Skin of body (tissue), 2 donors: ENCODE measurements around the gene SYTL3. TPM values are rescaled to one million over a fixed set of nuclear protein-coding genes. Genes with fewer than 3 reads are reported as not detected.
"Not testable (repeated sequence)": the region's sequence is repeated elsewhere in the genome, so short reads cannot be mapped to it uniquely, and the experiment has no call there.

Source experiments
- DNase-seq: peaks from one replicate; lab custom pipeline; 2025; lab: John Stamatoyannopoulos, UW
- total RNA-seq: library from RNA; depleted of rRNA; stranded (reverse); fragments of >200 nt; gene quantifications from one replicate; pipeline ENCODE4 v1.2.3, GENCODE V29; 2014

The SYTL3 gene
- total RNA-seq, 1 donor from 2014 or later: 2.7 TPM

DNA sequence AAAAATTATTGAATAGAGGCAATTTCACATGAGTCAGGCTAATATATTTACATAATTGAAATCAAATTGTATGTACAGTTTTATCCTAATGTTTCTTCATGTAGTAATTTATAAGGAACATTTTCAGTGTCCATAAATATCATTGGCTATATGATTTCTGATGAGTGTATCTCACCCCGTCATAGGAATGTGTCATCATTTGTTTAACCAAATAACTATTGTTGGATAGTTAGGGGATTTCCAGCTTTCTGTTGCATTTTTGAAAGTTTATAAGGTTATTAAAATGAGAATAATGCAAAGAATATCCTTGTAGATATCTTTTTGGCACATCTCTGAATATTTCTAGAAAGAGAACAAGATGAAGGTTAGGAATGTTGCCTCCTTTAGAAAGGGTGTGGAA is 39.0 kb downstream of the SYTL3 start:
- DNase-seq: no peak

DNA sequence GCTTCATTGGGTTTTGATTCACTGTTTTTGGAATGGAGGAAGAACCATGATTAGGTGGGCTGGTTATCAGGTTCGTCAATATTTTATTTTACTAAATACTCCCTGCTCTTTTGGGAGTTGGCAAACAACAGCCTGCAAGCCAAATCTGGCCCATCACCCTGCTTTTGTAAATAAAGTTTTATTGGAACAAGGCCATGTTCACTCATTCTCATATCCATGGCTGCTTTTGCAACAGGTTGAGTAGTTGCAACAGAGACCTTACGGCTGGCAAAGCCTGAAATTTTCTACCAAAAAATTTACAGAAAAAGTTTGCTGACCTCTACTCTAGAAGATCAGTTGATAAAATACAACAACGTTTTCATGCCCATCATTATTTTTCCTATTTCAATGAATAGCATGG is 45.1 kb downstream of the SYTL3 start:
- no peak for DNase-seq

DNA sequence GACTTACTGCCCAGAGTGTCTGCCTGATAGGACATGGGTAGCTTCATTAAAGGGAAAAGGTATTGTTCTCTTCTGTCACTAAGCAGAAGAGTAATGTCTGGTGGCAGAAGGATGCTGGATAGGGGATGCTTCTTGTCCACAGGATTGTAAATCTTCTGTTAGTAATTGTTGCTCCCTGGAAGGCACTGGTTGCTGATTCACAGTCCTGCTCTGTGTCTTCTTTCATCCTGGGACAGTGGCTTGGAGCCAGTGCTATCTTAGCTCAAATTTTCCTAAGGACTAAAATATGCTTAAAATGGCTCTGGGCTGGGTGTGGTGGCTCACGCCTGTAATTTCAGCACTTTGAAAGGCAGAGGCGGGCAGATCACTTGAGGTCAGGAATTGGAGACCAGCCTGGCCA is 48.0 kb downstream of the SYTL3 start:
- no peak for DNase-seq

DNA sequence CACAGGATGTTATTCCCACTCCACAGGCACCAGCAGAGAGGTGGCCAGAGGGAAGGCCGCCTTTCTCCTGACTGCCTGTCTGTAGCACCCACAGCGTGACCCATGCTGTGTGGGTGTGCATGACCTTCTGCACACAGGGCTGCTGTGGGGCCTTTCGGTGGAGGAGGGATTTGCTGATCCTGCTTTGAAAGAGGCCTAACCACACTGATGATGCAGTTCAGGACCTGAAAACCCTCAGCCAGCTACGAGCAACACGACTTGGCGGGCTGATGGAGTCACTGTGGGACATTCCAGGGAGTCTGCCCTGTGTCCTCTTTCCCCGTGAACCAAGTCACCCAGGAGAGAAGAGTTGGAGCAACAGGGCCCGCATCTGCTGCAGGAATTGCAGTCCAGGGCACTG is 49.1 kb downstream of the SYTL3 start:
- DNase-seq: no peak

DNA sequence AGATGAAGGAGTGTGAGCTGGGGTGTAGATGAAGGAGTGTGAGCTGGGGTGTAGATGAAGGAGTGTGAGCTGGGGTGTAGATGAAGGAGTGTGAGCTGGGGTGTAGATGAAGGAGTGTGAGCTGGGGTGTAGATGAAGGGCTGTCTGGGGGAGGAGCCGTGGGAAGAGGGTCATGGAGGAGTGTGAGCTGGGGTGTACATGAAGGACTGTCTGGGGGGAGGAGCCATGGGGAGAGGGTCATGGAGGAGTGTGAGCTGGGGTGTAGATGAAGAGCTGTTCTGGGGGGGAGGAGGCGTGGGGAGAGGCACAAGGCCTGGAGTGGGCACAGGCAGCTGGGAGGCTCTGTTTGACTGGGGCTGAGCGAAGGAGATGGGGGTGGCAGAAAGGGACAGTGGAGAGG is 51.4 kb downstream of the SYTL3 start:
- not testable (repeated sequence) for DNase-seq

DNA sequence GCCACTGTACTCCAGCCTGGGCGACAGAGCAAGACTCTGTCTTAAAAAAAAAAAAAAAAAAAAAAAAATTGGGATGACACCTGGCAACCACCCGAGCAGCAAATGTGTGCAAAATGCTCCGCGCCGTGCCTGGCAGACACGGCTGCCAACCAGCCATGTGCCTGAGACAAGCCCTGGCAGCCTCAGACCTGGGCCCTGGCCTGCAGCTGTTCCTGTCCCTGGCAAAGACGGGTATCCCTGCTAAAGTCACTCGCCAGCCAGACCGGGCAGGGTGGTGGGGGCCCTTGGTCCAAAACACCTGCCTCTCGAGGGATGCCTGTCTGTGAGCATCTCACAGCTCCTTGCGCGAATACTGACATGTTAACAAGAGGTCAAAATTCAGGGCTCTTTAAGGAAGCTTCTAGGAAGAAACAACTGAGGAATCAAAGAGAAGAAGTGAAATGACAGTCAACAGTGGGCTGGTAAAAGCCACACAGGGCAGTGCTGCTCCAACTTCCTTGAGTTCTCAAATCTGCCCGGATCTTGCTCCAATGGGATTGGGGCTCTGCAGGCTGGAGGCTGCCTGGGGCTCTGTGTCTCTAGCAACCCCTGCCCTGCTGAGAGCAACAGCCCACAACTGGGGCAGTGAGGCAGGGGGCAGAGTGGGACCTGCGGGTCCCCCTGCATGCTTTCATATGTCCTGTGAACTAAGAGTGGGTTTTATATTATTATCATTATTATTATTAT is 53.4 kb downstream of the SYTL3 start:
- no peak for DNase-seq

DNA sequence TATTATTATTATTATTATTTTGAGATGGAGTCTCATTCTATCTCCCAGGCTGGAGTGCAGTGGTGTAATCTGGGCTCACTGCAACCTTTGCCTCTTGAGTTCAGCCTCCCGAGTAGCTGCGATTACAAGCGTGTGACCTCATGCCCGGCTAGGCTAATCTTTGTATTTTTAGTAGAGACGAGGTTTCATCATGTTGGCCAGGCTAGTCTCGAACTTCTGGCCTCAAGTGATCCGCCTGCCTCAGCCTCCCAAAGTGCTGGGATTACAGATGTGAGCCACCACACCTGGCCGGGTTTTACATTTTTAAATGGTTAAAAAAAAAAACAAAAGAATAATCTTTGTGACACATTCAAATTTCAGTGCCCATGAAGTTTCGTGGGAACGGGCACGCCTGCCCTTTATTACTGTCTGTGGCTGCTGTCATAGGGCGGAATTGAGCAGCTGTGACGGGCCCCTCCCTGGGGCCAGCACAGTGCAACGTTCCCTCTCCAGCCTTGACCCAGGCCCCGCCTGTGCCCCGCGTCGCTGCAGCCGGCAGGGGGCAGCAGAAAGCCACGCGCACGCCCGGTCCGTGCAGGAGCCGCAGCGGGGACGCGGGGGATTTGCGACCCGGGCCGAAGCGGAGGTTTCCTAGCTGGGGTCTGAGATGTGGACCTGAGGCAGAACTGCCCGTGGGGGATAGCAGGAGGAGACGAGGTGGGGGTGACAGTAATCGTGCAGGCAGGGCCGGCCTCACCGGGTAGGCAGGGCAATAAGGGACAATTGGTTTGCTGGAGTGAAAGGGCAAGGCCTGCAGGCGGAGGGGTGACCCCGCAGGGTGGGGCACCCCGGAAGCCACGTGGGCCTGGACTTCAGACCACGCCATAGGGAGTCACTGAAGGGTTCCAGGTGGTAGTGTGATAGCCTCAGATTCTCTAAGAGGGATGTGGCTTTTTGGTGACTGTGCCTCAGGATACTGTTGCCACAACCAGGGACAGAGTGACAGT is 54.3 kb downstream of the SYTL3 start:
- peak; percentile 23 for DNase-seq

DNA sequence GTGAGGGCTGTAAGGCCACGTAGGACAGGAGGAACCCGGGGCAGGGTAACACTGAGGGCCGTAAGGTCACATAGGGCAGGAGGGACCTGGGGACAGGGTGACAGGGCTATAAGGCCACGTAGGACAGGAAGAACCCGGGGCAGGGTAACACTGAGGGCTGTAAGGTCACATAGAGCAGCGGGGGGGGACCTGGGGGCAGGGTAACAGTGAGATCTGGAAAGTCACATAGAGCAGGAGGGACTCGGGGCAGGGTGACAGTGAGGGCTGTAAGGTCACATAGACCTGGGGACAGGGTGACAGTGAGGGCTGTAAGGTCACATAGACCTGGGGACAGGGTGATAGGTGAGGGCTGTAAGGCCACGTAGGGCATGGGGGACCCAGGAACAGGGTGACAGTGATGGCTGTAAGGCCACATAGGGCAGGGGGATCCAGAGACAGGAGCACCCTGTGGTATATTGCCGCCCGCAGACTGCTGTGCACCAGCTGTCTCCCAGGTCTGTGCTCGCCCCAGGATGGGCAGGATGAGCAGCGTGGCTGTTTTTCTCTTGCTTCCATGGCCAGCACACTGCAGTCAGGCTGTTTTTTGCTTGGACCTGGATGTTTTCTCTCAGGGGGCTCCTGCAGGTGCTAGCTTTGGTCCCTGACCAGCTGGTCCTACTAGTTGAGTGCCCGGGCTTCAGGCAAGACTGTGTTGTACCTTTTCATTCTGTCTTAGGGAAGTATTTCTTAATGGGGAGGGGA is 55.7 kb downstream of the SYTL3 start:
- no peak for DNase-seq

DNA sequence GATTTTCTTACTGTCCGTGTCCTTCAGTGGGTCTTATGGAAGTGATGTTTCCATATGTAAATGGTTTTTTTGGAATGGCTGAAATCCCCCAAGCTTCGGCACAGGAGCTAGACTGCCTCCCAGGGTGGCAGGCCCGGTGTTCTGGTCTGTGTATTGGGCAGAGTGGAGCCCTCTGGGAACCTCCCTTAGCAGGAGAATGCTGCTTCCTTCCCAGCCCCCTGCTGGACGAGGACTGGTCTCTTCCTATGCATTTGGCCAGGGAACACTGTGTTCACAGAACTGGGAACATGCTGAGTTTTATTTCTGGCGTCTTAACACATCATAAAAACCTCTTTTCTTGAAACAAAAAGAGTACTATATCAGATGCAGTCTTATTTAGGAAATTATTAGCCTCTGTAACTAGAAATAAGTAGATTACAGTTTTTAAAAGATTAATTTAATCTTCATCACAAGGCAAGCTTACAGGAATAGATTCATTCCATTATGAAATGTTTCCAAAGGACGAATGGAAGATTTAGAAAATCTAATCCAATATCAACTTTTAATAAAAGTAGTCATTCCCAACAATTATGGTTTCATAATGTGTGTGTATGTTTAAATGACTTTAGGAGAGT is 56.6 kb downstream of the SYTL3 start:
- peak; percentile 13 for DNase-seq

DNA sequence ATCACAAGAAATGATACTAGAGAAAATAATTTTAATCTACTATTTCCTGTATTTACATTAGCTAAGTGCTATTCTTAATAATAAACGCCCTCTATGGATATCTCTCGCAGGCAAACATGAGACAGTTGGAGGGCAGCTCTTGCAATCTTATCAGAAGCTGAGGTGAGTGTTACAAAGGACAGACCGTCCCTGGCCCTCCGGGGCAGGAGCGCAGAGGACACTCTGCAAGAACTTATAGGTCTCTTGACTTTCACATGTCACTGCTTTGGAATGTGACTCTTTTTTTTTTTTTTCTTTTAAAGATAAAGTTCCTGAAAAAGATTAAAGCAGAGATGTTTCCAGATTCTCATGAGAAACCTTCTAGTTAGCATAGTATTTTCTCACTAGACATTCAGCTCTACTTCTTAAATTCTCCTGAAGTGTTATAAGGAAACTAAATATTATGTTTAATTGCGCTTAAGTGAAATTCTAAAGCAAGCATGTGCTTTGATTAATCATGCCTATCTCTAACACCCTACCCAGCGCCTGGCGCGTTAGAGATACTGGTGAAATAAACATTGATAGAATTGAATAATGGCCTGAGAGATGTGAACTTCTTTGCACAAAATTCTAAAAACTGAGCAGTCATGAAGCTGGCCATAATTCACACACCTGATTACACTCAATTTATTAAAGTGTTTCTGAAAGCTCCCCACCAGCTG is 57.4 kb downstream of the SYTL3 start:
- no peak for DNase-seq

DNA sequence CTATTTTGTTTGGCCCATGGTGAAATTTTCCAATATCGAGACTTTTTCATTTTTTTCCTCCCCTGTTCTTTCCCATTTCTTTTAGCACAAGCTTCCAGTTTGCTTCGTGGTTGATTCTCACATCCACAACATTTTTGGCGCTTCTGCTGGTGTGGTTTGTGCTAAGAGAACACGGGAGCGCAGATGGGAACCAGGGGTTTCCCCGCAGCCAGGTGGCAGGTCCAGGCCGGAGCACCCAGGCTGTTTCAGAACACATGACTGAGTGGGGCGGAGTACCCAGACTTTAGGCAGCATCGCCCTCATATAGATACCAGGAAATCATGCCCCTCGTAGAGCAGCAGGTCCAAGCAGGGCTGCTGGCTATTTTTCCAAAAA is 58.0 kb downstream of the SYTL3 start:
- no peak for DNase-seq

DNA sequence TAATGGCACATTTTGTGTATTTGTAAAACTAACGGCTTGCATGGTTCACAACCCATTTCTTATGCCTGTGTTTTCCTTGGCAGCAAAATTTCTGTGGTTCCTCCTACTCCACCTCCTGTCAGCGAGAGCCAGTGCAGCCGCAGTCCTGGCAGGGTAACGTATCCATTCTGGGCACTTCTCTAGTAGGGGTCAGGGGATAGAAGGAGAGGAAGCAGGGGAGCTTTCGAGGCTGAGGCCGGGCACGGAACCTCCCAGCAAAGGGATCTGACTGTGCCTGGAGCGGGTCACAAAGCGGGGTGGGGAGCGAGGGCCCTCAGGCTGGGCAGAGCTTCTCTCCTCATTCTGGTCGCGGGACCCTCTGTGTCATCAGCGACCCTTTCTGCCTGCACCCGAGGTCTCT is 58.4 kb downstream of the SYTL3 start:
- no peak for DNase-seq

DNA sequence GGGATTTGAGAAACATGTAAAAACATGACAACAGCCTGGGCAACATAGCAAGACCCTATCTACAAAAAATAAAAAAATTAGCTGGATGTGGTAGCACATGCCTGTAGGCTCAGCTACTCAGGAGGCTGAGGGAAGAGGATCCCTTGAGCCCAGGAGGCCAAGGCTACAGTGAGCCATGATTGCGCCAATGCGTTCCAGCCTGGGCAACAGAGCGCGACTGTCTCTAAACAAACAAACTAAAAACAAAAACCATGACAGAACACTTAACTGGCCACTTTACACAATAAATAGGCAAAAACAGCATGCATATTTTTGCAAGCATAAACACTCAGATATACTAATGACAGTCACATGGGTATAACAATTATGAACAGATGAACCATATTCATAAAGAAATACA is 60.0 kb downstream of the SYTL3 start:
- no peak for DNase-seq

DNA sequence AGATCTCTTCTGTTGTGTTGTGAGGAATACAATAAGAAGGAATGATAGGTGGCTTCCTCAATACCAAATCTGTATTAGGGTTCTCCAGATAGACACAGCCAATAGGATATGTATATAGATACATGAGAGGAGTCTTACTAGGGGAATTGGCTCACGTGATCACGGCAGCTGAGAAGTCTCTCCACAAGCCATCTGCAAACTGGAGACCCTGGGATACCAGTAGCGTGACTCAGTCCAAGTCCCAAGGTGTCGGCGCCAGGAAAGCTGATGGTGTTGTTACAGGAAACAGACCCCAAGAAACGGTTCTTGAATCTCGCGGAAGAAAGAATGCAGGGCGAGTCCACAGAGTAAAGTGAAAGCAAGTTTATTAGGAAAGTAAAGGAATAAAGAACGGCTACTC is 61.4 kb downstream of the SYTL3 start:
- DNase-seq: no peak

DNA sequence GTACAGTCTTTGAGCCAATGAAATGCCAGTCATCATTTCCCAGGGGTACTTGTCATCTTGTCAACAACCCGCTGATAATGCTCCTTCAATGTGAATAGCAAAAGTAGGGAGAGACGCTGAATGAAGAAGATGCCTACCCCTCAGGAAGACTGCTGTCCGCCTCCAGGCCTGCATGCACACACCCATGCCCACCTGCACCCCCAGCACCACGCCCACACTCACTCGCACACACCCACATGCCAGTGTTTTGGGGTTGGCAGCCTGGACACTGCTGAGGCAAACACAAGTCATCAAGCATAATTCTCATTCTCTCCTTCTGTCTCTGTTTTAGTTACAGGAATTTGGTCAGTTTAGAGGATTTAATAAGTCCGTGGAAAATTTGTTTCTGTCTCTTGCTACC is 63.6 kb downstream of the SYTL3 start:
- no peak for DNase-seq

DNA sequence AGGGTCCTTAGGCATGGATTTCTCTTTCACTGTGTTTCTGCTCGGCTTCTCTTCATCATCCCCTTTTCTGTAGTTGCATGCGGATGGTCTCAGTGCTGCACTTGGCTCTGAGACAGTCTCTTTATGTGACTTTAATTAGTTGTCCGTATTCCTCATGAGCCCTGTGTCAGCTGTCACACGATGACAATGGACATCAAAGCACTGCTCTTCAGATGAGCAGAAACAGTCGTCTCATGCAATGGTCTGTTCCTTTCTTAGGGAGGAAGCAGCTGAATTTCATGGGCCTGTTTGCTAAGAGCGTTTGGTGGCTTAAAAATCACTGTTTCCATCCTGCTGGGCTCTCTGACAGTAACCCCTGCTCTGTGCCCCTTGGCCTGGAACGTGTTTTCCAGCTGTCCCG is 64.9 kb downstream of the SYTL3 start:
- no peak for DNase-seq

DNA sequence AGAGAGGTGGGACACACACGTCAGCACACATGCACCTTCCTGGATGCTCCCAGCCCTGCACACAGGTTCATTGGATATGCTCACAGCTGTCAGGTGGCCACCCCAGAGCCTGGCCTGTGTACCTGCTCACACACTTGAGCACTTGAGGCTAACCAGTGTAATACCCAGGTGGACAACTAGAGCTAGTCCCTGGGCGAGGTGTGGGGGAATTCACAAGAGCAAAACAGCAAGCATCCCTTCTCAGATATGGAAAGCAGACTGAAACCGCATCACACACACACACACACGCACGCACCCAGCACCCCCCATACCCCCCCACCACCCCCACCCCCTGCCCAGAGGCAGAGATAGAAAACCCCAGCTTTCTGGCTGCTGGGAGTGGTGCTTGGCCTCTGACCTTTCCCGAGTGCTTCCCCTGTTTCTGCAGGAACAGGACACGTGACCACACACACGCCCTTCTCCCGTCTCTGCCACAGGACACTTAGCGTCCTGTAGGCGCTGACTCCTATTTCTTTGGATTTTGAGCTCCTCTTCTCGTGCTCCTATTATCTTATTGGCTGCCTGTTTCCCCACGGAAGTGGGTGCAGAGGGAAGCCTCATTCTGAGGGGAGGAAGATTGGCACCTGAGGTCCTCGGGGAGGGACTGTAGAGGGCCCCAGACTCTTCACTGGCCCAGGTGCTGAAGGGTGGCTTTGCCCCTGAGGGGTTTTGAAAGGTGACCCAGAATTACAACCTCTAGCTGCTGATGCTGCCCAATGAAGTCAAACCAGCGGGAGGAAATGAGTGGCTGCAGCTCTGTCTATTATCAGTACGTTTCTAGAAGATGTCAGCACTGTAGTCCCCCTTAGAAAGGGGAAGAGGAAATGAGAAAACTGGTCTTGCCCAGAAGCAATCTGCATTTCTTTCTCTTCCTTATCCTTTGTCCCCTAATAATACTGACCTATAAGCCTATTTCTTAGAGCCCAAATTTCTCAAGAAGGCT is 65.8 kb downstream of the SYTL3 start:
- no peak for DNase-seq

DNA sequence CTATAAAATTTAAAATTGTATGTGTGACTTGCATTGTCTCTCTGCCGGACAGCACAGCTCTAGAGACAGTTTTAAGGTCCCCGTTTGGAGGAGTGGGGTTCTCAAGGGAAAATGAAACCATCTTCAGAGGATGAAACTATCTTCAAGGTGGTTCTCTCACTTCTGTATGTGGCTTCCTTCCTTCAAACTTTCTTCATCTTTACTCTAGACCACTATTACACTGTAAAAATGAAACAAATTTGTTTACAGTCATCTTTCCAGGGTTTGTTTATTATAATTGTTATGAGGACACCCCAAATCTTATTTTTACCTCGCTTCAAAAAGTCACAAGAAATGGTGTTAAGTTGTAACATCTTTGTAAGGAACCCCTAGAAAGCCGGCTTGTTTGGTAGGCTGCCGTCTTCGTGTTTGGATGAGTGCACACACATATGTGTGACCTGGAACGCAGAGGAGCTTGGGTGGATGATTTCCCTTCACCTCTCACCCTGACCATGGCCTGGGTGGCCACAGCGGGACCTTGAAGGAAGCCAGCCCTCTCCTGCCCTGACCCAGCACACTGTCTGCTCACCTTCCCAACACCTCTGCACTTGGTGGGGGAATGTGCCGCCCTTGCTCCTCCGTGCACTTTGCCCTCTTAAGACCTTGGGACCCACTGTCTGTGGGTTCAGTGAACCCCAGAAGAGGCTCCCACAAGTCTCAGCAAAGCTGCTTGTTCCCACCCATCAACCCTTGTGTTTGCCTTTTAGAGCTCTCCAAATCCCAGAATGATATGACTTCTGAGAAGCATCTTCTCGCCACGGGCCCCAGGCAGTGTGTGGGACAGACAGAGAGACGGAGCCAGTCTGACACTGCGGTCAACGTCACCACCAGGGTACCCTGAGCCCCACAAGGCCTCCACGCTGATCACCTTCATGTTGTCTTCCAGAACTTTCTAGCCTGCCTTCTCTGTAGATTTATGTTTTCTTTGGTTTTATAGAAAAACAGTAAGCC is 67.8 kb downstream of the SYTL3 start:
- no peak for DNase-seq
